Measurements from ENCODE around the gene TRIM29. TPM values are rescaled to one million over a fixed set of nuclear protein-coding genes. Genes with fewer than 3 reads are reported as not detected.

Gene TRIM29
- total RNA-seq, 1 donor from 2014 or later = 1.1 TPM

GRCh38 chr11:120095516-120095915 is 42.4 kb downstream of the TRIM29 start:
- no peak overlapping the region for H2AFZ ChIP-seq (ENCODE audit: low read depth, low read length)
- no peak overlapping the region for H3K4me2 ChIP-seq (ENCODE audit: low read length)
- H3K27ac ChIP-seq (ENCODE audit: low read depth, low read length) = no peak overlapping the region
- H3K36me3 Mint-ChIP-seq (ENCODE audit: low read depth, unreplicated experiment) = no peaks in the 10 kb centered on the region
- no peak overlapping the region for H3K4me3 ChIP-seq (ENCODE audit: insufficient read depth, low read depth, low read length)
- FAIRE-seq = no peak
- H3K27me3 Mint-ChIP-seq (ENCODE audit: low read depth, unreplicated experiment) = peaks cover 54% of the 10 kb centered on the region
- H3K4me1 Mint-ChIP-seq (ENCODE audit: low read depth, unreplicated experiment) = no peaks in the 10 kb centered on the region
- peaks cover 8% of the 10 kb centered on the region for H3K27me3 ChIP-seq (ENCODE audit: insufficient read depth, low read length)
- H3K79me2 ChIP-seq (ENCODE audit: insufficient read depth, low read length) = no peaks in the 10 kb centered on the region
- no peaks in the 10 kb centered on the region for H3K9me3 Mint-ChIP-seq (ENCODE audit: unreplicated experiment)
- H3K9ac ChIP-seq (ENCODE audit: low read length) = no peak overlapping the region
- H4K20me1 ChIP-seq (ENCODE audit: insufficient read depth, low read length) = no peaks in the 10 kb centered on the region
- no peaks in the 10 kb centered on the region for H3K9me3 ChIP-seq (ENCODE audit: insufficient read depth, low read depth, low read length)
- no peak for DNase-seq (ENCODE audit: low read depth)
- TF ChIP-seq EZH2 (IDR thresholded peaks at IDR 0.05; ENCODE audit: insufficient read depth, low read length) = no peak
- TF ChIP-seq, protein P1, sequence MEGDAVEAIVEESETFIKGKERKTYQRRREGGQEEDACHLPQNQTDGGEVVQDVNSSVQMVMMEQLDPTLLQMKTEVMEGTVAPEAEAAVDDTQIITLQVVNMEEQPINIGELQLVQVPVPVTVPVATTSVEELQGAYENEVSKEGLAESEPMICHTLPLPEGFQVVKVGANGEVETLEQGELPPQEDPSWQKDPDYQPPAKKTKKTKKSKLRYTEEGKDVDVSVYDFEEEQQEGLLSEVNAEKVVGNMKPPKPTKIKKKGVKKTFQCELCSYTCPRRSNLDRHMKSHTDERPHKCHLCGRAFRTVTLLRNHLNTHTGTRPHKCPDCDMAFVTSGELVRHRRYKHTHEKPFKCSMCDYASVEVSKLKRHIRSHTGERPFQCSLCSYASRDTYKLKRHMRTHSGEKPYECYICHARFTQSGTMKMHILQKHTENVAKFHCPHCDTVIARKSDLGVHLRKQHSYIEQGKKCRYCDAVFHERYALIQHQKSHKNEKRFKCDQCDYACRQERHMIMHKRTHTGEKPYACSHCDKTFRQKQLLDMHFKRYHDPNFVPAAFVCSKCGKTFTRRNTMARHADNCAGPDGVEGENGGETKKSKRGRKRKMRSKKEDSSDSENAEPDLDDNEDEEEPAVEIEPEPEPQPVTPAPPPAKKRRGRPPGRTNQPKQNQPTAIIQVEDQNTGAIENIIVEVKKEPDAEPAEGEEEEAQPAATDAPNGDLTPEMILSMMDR (IDR thresholded peaks at IDR 0.05; ENCODE audit: insufficient read depth, low read depth, low read length) = no peak
- no peaks in the 10 kb centered on the region for H3K36me3 ChIP-seq (ENCODE audit: insufficient read depth, low read length)
- no peak overlapping the region for H3K27ac Mint-ChIP-seq (ENCODE audit: unreplicated experiment)
- H3K4me3 Mint-ChIP-seq (ENCODE audit: unreplicated experiment) = no peak overlapping the region
- H3K4me1 ChIP-seq (ENCODE audit: insufficient read depth, low read length) = no peaks in the 10 kb centered on the region

DNA sequence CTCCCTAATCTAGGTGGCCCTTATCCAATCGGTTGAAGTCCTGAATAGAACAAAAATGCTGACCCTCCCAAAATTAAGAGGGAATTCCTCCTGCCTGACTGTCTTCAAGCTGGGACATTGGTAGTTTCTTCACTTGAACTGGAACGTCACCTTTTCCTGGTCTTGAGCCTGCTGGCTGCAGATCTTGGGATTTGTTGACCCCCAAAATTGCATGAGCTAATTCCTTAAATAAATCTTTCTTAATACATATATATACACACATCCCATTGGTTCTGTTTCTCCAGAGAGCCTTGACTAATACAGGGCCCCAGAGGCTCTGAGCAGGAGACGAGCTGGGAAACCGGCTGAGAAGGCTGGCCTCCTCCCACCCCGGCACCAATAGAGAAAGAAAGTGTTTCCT is 46.2 kb downstream of the TRIM29 start:
- Histone ChIP-seq H3K4me3 (ENCODE audit: insufficient read depth, low read depth, low read length) (no peak overlapping the region), H3K4me2 (ENCODE audit: low read length) (no peak overlapping the region), H2AFZ (ENCODE audit: low read depth, low read length) (no peak overlapping the region), H3K4me1 (ENCODE audit: insufficient read depth, low read length) (no peaks in the 10 kb centered on the region), H3K27ac (ENCODE audit: low read depth, low read length) (no peak overlapping the region), H3K36me3 (ENCODE audit: insufficient read depth, low read length) (no peaks in the 10 kb centered on the region), H3K9me3 (ENCODE audit: insufficient read depth, low read depth, low read length) (peaks cover 2% of the 10 kb centered on the region), H3K79me2 (ENCODE audit: insufficient read depth, low read length) (no peaks in the 10 kb centered on the region), H3K9ac (ENCODE audit: low read length) (no peak overlapping the region), H3K27me3 (ENCODE audit: insufficient read depth, low read length) (peaks cover 3% of the 10 kb centered on the region), H4K20me1 (ENCODE audit: insufficient read depth, low read length) (no peaks in the 10 kb centered on the region)
- Mint-ChIP-seq H3K4me3 (ENCODE audit: unreplicated experiment) (no peak overlapping the region), H3K9me3 (ENCODE audit: unreplicated experiment) (peaks cover 3% of the 10 kb centered on the region), H3K36me3 (ENCODE audit: low read depth, unreplicated experiment) (no peaks in the 10 kb centered on the region), H3K27ac (ENCODE audit: unreplicated experiment) (no peak overlapping the region), H3K4me1 (ENCODE audit: low read depth, unreplicated experiment) (no peaks in the 10 kb centered on the region), H3K27me3 (ENCODE audit: low read depth, unreplicated experiment) (peaks cover 42% of the 10 kb centered on the region)
- TF ChIP-seq, protein P1 (IDR thresholded peaks at IDR 0.05; ENCODE audit: insufficient read depth, low read depth, low read length) = no peak
- TF ChIP-seq EZH2 (IDR thresholded peaks at IDR 0.05; ENCODE audit: insufficient read depth, low read length) = no peak
- no peak for DNase-seq (ENCODE audit: low read depth)
- no peak for FAIRE-seq

DNA sequence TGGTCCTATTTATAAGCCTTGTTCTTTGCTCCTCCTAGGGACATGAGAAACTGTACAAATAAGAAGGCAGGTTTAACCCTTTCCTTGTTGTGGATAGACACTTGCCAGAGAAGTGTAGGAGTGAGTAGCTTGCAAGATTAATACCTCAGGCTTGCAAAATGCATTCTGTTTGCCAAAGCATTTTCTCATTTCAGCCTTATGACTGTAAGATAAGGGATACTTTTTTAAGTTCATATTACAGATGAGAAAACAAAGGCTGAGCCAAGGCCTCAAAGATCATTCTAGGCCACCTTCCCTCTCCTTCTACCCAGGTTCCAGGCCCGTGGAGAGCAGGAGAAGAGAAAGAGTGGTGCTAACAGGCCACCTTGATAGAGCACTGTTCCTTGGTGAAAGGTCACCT is 46.8 kb downstream of the TRIM29 start:
- H3K27ac Mint-ChIP-seq (ENCODE audit: unreplicated experiment) = no peak overlapping the region
- Histone ChIP-seq H3K4me2 (ENCODE audit: low read length) (no peak overlapping the region), H2AFZ (ENCODE audit: low read depth, low read length) (no peak overlapping the region), H3K27ac (ENCODE audit: low read depth, low read length) (no peak overlapping the region), H3K9ac (ENCODE audit: low read length) (no peak overlapping the region), H4K20me1 (ENCODE audit: insufficient read depth, low read length) (no peaks in the 10 kb centered on the region), H3K36me3 (ENCODE audit: insufficient read depth, low read length) (no peaks in the 10 kb centered on the region), H3K4me3 (ENCODE audit: insufficient read depth, low read depth, low read length) (no peak overlapping the region), H3K4me1 (ENCODE audit: insufficient read depth, low read length) (no peaks in the 10 kb centered on the region), H3K27me3 (ENCODE audit: insufficient read depth, low read length) (peaks cover 3% of the 10 kb centered on the region), H3K9me3 (ENCODE audit: insufficient read depth, low read depth, low read length) (peaks cover 8% of the 10 kb centered on the region), H3K79me2 (ENCODE audit: insufficient read depth, low read length) (no peaks in the 10 kb centered on the region)
- H3K4me3 Mint-ChIP-seq (ENCODE audit: unreplicated experiment) = no peak overlapping the region
- no peak for TF ChIP-seq EZH2 (IDR thresholded peaks at IDR 0.05; ENCODE audit: insufficient read depth, low read length)
- TF ChIP-seq, protein P1 (IDR thresholded peaks at IDR 0.05; ENCODE audit: insufficient read depth, low read depth, low read length) = no peak
- H3K27me3 Mint-ChIP-seq (ENCODE audit: low read depth, unreplicated experiment) = peaks cover 41% of the 10 kb centered on the region
- H3K9me3 Mint-ChIP-seq (ENCODE audit: unreplicated experiment) = peaks cover 7% of the 10 kb centered on the region
- H3K36me3 Mint-ChIP-seq (ENCODE audit: low read depth, unreplicated experiment) = no peaks in the 10 kb centered on the region
- FAIRE-seq (no peak), DNase-seq (ENCODE audit: low read depth) (peak; percentile 8)
- H3K4me1 Mint-ChIP-seq (ENCODE audit: low read depth, unreplicated experiment) = no peaks in the 10 kb centered on the region
